ENCODE data around the gene OPRM1.

The OPRM1 gene

GRCh38 chr6:154289818-154290508, 250.9 kb downstream of the OPRM1 start:
- DNase-seq, result no peak

- DNase-seq, result no peak
Observed at GRCh38 chr6:154292066-154292465, 253.0 kb downstream of the OPRM1 start.

- DNase-seq, result no peak
Observed at GRCh38 chr6:154292855-154293519, 253.9 kb downstream of the OPRM1 start.

GRCh38 chr6:154295733-154296132, 256.7 kb downstream of the OPRM1 start:
- no peak for DNase-seq

All from NCI-H2029 (cell line).